Stimulated activated CD8-positive, alpha-beta memory T cell treated with anti-CD3 and anti-CD28 coated beads, Interleukin-7, amount 100 ng/mL, for 1 hour (primary cell): ENCODE data around the gene MSMP.
A peak's percentile ranks its signal among the peaks of the same experiment; 100 is the strongest.

Source experiments
- DNase-seq, 2 donors: peaks; one replicate each; pipeline ENCODE4 v3.0.0-alpha.2; 2020; ENCODE audit warnings: low read depth in 2 of 2

MSMP gene

DNA sequence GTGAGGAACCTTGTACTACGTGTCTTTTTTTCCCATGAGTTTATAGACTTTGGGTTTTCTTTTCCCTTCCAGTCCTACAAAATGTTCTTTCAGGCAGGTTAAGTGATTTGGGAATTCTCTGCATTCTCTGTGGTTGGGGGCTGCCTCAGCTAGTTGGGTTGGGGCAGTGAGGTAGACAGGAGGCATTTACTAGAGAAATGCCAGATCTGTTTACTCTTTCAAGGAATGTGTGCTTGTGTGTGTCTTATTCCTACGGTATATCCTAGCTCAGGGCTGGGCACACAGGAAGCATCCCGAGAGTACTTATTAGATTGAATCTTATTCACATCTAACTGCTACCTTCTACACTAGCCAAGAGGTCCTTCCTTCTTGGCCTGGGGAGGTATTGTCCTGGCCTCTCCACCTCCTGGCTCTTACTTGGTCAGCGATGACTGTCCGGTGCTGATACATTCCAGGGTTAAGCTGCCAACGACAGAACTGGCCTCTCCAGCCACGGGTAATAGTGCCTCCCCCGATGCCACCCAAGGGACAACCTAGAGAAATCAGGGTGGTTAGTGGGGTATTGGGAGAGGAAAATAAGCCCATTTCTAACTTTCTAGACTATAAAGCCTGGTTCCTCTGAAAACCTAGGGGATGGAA lies 10.1 kb downstream of the MSMP start:
- DNase-seq, result no peak

DNA sequence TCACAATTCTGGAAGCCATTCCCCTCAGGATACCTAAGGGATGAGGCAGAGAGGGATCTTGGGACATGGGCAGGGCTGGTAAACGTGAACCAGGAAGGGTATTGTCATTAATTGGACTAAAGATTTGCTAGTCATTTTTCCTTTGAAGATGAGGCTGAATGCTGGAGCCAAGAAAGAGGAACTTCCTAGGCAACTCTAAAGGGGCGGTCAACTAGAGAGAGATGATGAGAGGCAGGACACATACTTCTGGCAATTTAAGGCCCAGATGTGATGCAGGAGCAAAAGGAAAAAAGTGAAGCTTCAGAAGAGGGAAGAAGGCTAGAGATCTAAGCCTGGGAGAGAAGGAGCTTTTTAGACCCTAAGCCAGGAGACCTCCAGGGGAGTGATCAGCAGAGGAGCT lies 10.6 kb downstream of the MSMP start:
- no peak for DNase-seq

DNA sequence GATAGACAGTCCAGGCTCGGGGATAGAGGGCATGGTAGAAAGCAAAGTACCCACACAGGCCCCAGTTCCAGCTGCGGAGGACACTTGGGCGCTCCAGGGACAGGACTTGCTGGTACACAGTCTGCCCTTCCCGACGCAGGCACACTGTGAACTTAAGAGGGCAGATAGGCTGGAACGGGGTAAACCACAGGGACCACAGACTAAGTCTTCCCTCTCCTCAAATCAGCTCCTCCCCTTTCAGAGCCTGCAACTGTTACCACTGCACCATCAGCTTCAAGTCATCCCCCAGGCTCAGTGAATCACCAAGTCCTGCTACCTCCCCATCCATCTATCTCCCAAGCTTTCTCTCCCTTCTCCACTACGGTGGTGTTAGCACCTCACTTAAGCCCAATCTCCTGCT lies 12.3 kb downstream of the MSMP start:
- no peak for DNase-seq

DNA sequence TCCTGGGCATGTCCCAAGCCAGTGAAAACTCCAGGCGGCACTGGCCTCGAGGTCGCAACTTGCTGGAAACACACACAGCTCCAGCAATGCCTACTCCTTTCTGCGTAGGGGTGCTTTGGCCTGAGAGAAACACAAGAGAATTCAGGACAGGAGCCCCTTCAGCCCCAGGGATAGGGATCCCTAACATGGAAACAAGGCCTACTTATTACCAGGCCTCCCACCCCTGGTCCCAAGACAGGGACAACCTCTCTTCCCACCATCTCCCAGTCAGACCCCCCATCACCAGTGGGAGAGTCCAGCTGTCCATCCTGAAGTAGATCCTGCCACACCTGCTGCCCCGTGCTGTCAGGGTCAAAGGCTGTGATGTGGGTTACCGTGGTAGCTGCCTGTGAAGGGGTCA lies 13.8 kb downstream of the MSMP start:
- no peak for DNase-seq

DNA sequence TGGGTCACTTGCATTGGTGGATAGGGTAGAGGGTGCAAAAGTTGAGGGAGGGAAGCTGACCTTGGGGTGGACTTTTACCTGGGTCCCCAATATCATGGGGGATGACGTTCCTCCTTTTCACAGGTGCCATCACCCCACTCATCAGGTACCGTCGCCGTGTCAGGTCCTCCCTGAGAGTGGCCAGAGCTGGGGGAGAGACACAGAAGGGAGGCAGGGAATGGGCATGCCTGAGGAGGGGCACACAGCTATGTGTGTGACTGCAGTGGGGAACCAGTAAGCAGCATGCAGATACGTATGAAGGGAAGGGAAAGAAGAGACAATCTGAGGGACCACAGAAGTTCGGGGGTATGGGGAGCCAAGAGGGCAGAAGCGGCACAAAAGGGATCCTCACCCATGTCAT lies 15.2 kb downstream of the MSMP start:
- no peak for DNase-seq

DNA sequence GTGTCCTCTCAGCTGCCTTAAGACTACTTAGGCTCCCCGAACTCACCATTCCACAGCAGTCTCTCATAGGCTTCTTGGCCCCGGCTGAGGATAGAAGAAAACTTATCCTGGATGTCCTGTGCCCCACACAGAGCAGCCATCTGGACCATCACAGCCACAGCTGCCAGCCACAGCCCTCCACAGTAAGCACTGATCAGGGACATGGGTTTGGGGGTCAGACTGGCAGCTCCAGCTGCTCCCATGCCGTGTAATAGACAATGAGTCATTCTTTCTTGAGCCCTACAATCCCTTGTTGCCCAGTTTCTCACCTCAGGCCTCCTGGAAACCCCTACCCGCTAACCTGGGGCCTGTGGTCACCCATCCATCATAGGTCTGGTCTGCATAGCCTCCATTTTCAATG lies 15.9 kb downstream of the MSMP start:
- DNase-seq, result no peak

DNA sequence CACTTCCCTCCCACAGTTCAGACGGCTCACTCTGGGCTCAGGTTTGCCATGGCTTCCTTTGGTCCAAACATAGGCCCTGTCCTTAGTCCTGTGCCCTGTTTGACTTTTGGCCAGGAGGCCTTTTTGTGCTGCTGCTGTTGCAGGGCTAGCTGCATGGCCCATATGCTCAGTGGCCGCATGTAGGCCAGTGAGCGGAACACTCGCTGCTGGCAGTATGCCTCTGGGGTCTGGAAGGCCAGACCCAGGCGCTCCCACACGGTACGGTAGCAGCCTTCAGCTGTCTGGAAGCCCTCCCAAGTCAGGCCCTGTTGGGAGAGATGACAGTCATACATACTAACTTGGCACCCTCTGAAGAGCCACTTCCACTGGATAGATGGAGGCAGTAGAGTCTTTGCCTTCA lies 16.9 kb downstream of the MSMP start:
- DNase-seq, result no peak

DNA sequence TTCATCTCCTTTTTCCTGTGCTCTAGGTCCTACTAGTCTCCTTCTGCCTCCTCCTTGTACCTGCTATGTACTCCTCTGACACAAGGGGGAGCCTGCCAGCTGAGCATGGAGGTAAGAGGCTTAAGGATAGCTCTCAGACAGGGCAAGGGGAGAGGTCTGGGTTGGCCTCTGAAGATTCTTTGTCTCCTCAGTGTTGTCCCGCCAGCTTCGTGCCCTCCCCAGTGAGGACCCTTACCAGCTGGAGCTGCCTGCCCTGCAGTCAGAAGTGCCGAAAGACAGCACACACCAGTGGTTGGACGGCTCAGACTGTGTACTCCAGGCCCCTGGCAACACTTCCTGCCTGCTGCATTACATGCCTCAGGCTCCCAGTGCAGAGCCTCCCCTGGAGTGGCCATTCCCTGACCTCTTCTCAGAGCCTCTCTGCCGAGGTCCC lies 17.9 kb downstream of the MSMP start:
- peak in 1 of 2 donors; percentile 36 for DNase-seq

DNA sequence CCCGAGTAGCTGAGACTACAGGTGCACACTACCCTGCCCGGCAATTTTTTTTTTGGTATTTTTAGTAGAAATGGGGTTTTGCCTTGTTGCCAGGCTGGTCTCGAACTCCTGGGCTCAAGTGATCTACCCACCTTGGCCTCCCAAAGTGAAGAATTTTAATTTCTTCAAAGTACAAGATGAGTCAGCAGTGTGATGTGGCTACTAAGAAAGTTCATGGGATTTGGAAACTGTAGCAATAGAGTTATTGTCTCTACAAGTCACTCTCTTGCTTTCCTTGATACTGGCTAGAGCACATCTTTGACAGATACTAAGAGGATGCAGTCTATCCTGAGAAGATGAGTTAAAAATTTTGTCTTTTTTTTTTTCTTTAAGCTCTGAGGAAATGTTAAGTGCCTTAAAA lies 20.0 kb downstream of the MSMP start:
- DNase-seq, result no peak

DNA sequence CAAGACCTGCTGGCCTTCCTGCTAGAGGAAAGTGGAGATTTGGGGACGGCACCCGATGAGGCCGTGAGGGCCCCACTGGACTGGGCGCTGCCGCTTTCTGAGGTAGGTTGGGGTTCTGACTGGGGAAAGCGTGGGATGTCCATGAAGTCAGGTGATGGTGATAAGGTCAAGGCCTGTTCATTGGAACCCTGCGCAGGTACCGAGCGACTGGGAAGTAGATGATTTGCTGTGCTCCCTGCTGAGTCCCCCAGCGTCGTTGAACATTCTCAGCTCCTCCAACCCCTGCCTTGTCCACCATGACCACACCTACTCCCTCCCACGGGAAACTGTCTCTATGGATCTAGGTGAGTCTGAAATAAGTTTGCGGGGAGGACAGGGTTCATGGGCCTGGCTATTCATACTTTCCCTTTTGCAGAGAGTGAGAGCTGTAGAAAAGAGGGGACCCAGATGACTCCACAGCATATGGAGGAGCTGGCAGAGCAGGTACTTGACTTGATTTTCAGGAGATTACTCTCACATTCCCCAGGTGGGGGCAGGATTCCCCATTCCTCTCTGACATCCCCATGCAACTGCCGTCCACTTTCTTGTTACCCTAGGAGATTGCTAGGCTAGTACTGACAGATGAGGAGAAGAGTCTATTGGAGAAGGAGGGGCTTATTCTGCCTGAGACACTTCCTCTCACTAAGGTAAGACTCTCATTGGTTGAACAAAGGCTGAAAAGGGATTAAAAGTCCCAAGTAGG lies 21.1 kb downstream of the MSMP start:
- DNase-seq, result no peak

DNA sequence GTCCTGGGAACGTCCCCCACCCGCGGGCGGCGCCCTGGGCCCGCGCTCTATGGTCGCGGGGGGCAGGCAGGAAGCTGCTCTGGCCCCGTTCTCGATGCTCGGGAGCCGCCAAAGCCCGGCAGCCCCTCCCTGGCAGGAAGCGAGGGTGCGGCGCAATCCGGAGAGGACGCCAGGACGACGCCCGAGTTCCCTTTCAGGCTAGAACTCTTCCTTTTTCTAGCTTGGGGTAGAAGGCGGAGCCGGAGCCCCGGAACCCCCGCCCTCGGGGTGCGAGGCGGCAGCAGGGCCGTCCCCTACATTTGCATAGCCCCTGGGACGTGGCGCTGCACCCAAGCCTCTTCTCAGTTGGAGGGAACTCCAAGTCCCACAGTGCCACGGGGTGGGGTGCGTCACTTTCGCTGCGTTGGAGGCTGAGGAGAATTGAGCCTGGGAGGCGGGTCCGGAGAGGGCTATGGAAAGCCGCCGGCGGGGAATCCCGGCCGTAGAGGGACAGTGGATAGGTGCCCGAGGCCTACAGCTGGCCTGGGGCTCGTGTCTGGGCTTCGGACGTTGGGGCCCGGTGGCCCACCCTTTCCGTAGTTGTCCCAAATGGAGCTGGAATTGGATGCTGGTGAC lies 21.8 kb downstream of the MSMP start, which contains the start of the genes CREB3 and TLN1:
TSS of gene CREB3 (plus strand) at position 482 of the 615 bp plus-strand sequence. CDS start at position 589, 107 bp downstream.
TSS of gene TLN1 (minus strand) at position 11 of the 615 bp plus-strand sequence. CDS start 6,501 bp downstream, outside the sequence.
- DNase-seq, result peak; percentile 90 to 92

DNA sequence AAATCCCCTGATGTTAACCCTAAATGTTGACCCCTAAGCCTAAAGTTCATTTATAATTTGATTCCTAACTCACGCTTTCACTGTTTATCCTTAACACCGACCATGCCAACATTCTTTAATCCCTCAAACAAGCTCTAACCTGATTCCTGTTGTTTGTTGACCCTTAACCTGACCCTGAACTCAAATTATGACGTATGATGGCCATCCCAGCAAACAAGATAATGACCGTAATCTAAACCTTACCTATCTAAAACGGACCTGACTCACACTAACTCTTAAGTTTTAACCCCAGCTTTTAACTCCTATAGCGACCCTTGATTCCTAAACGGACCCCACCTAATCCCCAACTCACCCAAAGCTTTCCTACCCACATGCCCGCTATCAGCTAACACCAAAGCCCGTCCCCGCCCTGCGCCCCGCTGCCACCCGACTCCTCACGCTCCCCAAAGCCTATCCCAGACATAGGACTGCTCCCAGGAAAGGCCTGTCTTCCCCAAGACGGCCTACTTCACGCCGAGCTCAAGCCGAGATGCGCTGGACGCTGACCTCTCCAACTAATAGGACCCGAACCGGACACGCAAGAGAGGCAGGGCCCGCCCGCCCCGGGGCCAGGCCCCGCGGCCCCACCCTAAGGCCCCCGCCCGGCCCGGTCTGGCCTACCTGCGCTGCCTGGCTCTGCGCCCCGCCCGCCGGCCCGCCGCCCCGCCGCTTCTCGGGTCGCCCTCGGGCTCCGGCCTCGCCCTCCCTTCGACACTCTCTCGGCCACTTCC lies 22.5 kb downstream of the MSMP start:
- DNase-seq, result no peak

DNA sequence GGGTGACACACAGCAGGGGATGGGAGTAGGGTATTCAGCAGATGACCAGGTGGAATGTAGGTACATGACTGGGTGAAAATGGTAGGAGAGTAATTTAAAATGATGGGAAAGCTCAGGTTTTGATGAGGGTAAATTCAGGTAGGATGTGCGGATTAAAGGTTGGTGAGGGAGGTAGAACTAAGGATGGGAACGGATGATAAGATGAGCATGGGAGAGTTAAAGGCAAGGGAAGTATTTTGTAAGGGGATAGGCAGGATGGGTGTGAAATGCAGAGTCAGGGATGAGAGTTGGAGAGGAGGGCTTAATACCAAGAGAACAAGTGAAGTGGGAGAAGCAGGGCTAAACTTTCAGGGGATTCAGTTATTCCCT lies 23.6 kb downstream of the MSMP start:
- no peak for DNase-seq

DNA sequence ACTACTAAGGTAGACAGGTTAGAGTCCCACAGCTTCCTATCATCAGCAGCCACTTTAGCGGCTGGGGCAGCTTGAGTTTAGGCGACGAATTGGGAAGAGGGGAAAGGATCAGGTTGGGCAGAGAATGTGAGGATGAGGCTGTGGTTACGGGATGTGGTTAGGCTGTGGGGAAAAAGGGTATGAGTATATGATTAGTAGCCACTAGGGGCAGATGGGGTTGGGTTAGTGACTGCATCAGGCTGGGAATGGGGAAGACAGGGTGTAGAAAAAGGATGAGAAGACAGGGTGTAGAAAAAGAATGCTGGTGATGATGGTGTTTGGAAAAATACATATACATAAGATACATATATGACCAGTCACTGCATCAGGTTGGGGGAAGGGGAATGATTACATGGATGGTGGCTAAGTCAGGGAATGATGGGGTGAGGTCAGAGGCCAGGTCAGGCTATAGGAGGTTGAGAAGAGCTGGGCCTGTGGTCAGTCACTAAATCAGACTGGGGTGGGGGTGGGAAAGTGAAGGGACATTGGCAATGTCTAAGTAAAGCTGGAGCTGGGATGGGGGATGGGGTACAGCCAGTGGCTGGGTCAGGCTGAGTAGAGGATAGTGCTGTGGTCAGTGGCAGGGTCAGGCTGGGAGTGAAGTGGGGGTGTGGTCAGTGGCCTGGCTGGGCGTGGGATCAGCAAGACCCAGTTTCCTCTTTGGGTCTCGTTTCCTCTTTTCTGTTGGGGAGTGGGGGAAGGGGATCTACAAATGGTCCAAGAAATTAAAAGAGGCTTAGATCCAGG lies 24.2 kb downstream of the MSMP start:
- no peak for DNase-seq

DNA sequence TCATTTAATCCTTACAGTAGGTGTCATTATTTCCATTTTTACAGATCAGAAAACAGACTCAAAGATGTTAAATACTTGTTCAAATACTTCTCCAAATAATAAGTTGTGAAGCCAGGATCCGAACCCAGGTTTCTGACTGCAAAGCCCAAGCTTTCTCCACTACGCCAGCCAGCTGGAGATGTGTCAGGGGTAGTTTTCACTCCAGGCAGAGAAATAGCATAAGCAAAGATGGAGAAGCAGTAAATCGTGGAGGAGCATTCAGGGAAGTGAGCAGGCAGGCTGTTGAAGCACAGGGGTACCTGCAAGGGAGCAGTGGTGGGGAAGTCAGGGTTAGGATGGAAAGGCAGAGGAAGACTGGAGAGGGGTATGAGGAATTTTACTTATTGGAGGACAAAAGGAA lies 25.0 kb downstream of the MSMP start:
- DNase-seq, result no peak

DNA sequence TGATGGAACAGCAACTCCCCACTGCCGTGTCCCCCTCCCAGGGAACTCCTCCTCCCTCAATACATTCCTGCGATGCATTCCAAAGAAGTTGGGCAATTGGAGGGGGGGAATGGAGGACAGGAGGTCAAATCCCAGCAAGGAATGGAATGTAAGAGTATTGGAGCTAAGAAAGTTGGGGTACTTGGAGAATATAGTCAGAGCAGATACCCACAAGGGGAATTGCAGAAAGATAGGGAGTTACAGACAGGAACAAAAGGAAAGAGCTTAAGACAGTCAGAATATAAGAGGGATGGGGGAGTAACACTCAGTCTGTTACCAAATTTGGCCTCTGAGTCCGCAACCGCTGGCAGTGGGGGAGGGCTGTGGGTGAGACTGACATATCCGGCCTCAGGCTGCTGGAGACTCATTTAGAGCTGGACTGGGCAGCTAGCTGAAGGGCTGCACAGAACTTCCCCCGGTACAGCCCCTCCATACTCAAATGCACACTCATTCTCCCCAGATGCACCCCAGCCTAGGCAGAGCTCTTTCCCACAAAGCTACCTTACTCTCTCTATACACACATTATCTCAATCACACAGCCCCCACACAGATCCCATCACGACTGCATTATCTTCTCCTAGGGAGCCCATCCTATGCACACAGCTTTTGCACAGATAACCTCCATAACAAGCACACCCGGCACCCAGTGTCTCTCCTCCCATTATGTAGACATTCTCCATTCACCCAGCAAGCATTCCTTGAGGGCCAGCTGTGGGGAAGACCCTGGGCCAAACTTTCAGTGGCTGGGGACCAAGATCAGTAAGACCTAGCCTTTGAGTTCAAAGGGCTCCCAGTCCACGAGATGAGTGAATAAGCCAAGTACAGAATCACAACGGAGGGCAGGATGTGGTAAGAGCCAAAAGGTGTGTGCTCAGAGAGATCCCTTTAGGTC lies 25.8 kb downstream of the MSMP start:
- no peak for DNase-seq

DNA sequence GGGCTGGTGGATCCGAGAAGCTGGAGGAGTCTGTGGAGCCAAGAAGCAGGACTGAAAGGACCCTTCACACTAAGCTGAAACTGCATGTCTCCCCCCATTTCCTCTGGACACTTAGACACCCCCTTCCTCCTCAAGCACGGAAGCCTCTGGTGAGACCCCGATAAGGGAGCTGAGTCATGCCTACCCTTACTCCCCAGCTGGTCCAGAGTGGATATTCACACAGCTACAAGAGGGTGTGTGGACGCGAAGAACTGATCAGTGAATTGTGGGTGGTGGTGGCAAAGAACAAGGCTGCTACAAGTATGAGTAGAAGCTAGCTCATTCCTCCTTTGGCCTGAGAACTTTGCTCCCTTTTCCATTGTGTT lies 26.4 kb downstream of the MSMP start:
- DNase-seq, result no peak

DNA sequence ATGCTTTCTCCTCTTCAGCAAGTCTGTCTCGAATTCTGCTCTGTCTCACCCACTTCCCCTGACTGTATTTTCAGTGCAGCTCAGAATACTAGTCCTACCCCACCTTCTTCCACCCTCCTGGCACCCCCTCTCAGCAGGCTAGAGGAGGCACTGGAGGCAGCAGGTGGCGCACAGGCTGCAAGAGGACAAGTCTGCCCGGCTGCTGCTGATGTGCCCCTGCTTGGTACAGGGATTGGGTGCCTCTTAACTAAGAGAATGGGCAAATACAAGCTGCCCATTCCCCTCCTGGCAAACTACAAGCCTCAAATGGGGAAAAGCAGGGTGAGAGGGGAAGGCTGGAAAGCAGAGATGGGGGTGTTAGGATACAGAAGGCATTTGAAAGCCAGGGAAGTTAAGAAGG lies 27.1 kb downstream of the MSMP start:
- DNase-seq, result no peak

DNA sequence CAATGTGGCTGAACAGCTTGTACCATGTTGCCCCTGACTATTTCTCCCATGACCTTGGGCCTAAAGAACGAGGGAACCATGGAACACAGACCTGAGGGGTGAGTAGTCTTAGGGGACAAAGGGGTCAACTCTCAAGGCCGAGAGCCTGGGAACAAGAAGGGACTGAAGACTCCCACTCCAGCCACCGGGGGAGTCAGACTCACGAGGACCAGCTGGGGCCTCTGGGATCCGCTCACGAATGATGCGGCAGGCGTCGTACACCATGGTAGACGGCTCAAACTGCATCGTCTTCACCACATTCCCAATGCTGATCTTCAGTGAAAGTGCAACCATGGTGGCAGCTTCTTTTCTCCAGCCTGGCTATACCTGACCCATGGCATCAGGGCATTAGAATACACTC lies 28.7 kb downstream of the MSMP start:
- no peak for DNase-seq

DNA sequence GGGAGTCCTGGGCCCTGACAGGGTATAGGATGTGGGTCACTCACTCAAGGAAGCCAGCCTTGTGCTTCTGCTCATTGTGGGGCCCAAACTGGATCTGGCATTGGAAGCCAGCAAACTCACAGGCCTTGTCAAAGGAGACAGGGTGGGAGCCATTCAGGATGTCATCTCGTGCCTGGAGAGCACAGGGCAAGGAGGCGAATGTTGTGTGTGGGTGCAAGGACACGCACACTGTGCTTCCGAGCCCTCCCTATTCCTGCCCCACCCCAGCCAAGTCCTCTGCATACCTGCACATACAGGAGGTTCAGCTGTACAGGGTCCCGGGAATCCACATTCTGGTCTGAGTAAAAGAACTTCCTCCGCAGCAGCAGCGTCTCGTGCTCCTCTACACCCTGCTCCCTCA lies 30.2 kb downstream of the MSMP start:
- DNase-seq, result no peak
